ENCODE results near the gene SCP2. TPM values are rescaled to one million over a fixed set of nuclear protein-coding genes. Genes with fewer than 3 reads are reported as not detected.

The SCP2 gene
- total and polyA plus RNA-seq, 2 experiments from 2014 or later, result 131 to 236 TPM

- no peak overlapping the region for H3K27ac ChIP-seq
- no peaks in the 10 kb centered on the region for H3K36me3 ChIP-seq
- H3K4me3 ChIP-seq, result no peak overlapping the region
- no peaks in the 10 kb centered on the region for H3K9me3 ChIP-seq (ENCODE audit: low read depth)
- no peak for DNase-seq (ENCODE audit: low read depth in 1 of 2, low spot score in 1 of 2)
- no peak for TF ChIP-seq CTCF (IDR thresholded peaks at IDR 0.05; ENCODE audit: low read depth, low read length)
- H3K4me1 ChIP-seq (ENCODE audit: low read depth), result peaks cover 5% of the 10 kb centered on the region
- peaks cover 60% of the 10 kb centered on the region for H3K27me3 ChIP-seq
Measured at GRCh38 chr1:53063744-53064515, 136.9 kb downstream of the SCP2 start.

GRCh38 chr1:53065391-53065790, 138.3 kb downstream of the SCP2 start:
- H3K36me3 ChIP-seq, result no peaks in the 10 kb centered on the region
- H3K9me3 ChIP-seq (ENCODE audit: low read depth), result no peaks in the 10 kb centered on the region
- peaks cover 5% of the 10 kb centered on the region for H3K4me1 ChIP-seq (ENCODE audit: low read depth)
- no peak overlapping the region for H3K4me3 ChIP-seq
- peaks cover 46% of the 10 kb centered on the region for H3K27me3 ChIP-seq
- H3K27ac ChIP-seq, result no peak overlapping the region
- TF ChIP-seq CTCF (IDR thresholded peaks at IDR 0.05; ENCODE audit: low read depth, low read length), result no peak
- DNase-seq (ENCODE audit: low read depth in 1 of 2, low spot score in 1 of 2), result no peak

- peaks cover 5% of the 10 kb centered on the region for H3K4me1 ChIP-seq (ENCODE audit: low read depth)
- no peak for TF ChIP-seq CTCF (IDR thresholded peaks at IDR 0.05; ENCODE audit: low read depth, low read length)
- H3K4me3 ChIP-seq, result no peak overlapping the region
- H3K36me3 ChIP-seq, result no peaks in the 10 kb centered on the region
- no peak for DNase-seq (ENCODE audit: low read depth in 1 of 2, low spot score in 1 of 2)
- no peak overlapping the region for H3K27ac ChIP-seq
- no peaks in the 10 kb centered on the region for H3K9me3 ChIP-seq (ENCODE audit: low read depth)
- H3K27me3 ChIP-seq, result peaks cover 35% of the 10 kb centered on the region
Measured at GRCh38 chr1:53066488-53066887, 139.4 kb downstream of the SCP2 start.

- Histone ChIP-seq H3K4me1 (ENCODE audit: low read depth) (peaks cover 5% of the 10 kb centered on the region), H3K27me3 (peaks cover 29% of the 10 kb centered on the region), H3K9me3 (ENCODE audit: low read depth) (no peaks in the 10 kb centered on the region), H3K36me3 (no peaks in the 10 kb centered on the region), H3K4me3 (no peak overlapping the region), H3K27ac (no peak overlapping the region)
- DNase-seq (ENCODE audit: low read depth in 1 of 2, low spot score in 1 of 2), result peak in 1 of 2 donors; percentile 30
- TF ChIP-seq CTCF (IDR thresholded peaks at IDR 0.05; ENCODE audit: low read depth, low read length), result no peak
Measured at GRCh38 chr1:53066891-53067738, 140.0 kb downstream of the SCP2 start.

GRCh38 chr1:53067886-53068285, 140.8 kb downstream of the SCP2 start:
- no peaks in the 10 kb centered on the region for H3K9me3 ChIP-seq (ENCODE audit: low read depth)
- H3K4me1 ChIP-seq (ENCODE audit: low read depth), result peaks cover under 1% of the 10 kb centered on the region
- no peak for DNase-seq (ENCODE audit: low read depth in 1 of 2, low spot score in 1 of 2)
- H3K4me3 ChIP-seq, result no peak overlapping the region
- no peaks in the 10 kb centered on the region for H3K36me3 ChIP-seq
- TF ChIP-seq CTCF (IDR thresholded peaks at IDR 0.05; ENCODE audit: low read depth, low read length), result no peak
- H3K27me3 ChIP-seq, result peaks cover 21% of the 10 kb centered on the region
- H3K27ac ChIP-seq, result no peak overlapping the region
